Measurements from ENCODE around the gene RINT1.

RINT1 gene

GRCh38 chr7:105531792-105532671 lies at the start of gene RINT1:
TSS of gene RINT1 (plus strand) at chr7:105532201. CDS start at chr7:105532316, 115 bp downstream.
- Histone ChIP-seq H3K4me1 (ENCODE audit: control insufficient read depth, insufficient read depth, low read length) (peaks cover 16% of the 10 kb centered on the region), H3K4me3 (ENCODE audit: low read length) (peak within 1 kb of the TSS; percentile 99), H3K27me3 (replicated peaks; ENCODE audit: control insufficient read depth, insufficient read depth, low read length) (no peaks in the 10 kb centered on the region), H3K9ac (ENCODE audit: low read length) (peak within 1 kb of the TSS; percentile 100), H3K36me3 (ENCODE audit: control insufficient read depth, insufficient read depth, low read length, severe bottlenecking) (peaks cover 14% of the 10 kb centered on the region), H3K9me3 (ENCODE audit: control insufficient read depth, low read length) (no peaks in the 10 kb centered on the region)
- peak; percentile 97 for DNase-seq (ENCODE audit: low read depth)

GRCh38 chr7:105487579-105488571 lies 44.1 kb upstream of the RINT1 start:
- Histone ChIP-seq H3K9me3 (ENCODE audit: control insufficient read depth, low read length) (no peaks in the 10 kb centered on the region), H3K4me1 (ENCODE audit: control insufficient read depth, insufficient read depth, low read length) (peaks cover 9% of the 10 kb centered on the region), H3K27me3 (replicated peaks; ENCODE audit: control insufficient read depth, insufficient read depth, low read length) (no peaks in the 10 kb centered on the region), H3K4me3 (ENCODE audit: low read length) (no peak overlapping the region), H3K9ac (ENCODE audit: low read length) (peak overlapping the region; percentile 35), H3K36me3 (ENCODE audit: control insufficient read depth, insufficient read depth, low read length, severe bottlenecking) (peaks cover 13% of the 10 kb centered on the region)
- peak; percentile 82 for DNase-seq (ENCODE audit: low read depth)

GRCh38 chr7:105489409-105489808 lies 42.6 kb upstream of the RINT1 start:
- no peaks in the 10 kb centered on the region for H3K27me3 ChIP-seq (replicated peaks; ENCODE audit: control insufficient read depth, insufficient read depth, low read length)
- H3K4me3 ChIP-seq (ENCODE audit: low read length), result no peak overlapping the region
- no peaks in the 10 kb centered on the region for H3K9me3 ChIP-seq (ENCODE audit: control insufficient read depth, low read length)
- no peak for DNase-seq (ENCODE audit: low read depth)
- H3K9ac ChIP-seq (ENCODE audit: low read length), result no peak overlapping the region
- peaks cover 9% of the 10 kb centered on the region for H3K4me1 ChIP-seq (ENCODE audit: control insufficient read depth, insufficient read depth, low read length)
- peaks cover 13% of the 10 kb centered on the region for H3K36me3 ChIP-seq (ENCODE audit: control insufficient read depth, insufficient read depth, low read length, severe bottlenecking)

- H3K27me3 ChIP-seq (replicated peaks; ENCODE audit: control insufficient read depth, insufficient read depth, low read length), result no peaks in the 10 kb centered on the region
Measured at GRCh38 chr7:105493196-105493922, 38.6 kb upstream of the RINT1 start.

GRCh38 chr7:105493923-105494315 lies 38.1 kb upstream of the RINT1 start:
- H3K27me3 ChIP-seq (replicated peaks; ENCODE audit: control insufficient read depth, insufficient read depth, low read length), result no peaks in the 10 kb centered on the region
- H3K9ac ChIP-seq (ENCODE audit: low read length), result no peak overlapping the region
- no peak overlapping the region for H3K4me3 ChIP-seq (ENCODE audit: low read length)
- H3K9me3 ChIP-seq (ENCODE audit: control insufficient read depth, low read length), result no peaks in the 10 kb centered on the region
- H3K36me3 ChIP-seq (ENCODE audit: control insufficient read depth, insufficient read depth, low read length, severe bottlenecking), result peaks cover 8% of the 10 kb centered on the region
- DNase-seq (ENCODE audit: low read depth), result peak; percentile 89
- peaks cover 9% of the 10 kb centered on the region for H3K4me1 ChIP-seq (ENCODE audit: control insufficient read depth, insufficient read depth, low read length)

More at GRCh38 chr7:105493196-105493922, 38.6 kb upstream of the RINT1 start:
- H3K36me3 ChIP-seq (ENCODE audit: control insufficient read depth, insufficient read depth, low read length, severe bottlenecking), result peaks cover 6% of the 10 kb centered on the region
- DNase-seq (ENCODE audit: low read depth), result no peak
- H3K4me3 ChIP-seq (ENCODE audit: low read length), result no peak overlapping the region
- peaks cover 9% of the 10 kb centered on the region for H3K4me1 ChIP-seq (ENCODE audit: control insufficient read depth, insufficient read depth, low read length)
- no peaks in the 10 kb centered on the region for H3K9me3 ChIP-seq (ENCODE audit: control insufficient read depth, low read length)
- H3K9ac ChIP-seq (ENCODE audit: low read length), result no peak overlapping the region

- peaks cover 32% of the 10 kb centered on the region for H3K36me3 ChIP-seq (ENCODE audit: control insufficient read depth, insufficient read depth, low read length, severe bottlenecking)
- H3K27me3 ChIP-seq (replicated peaks; ENCODE audit: control insufficient read depth, insufficient read depth, low read length), result no peaks in the 10 kb centered on the region
- no peak overlapping the region for H3K4me3 ChIP-seq (ENCODE audit: low read length)
- no peak overlapping the region for H3K9ac ChIP-seq (ENCODE audit: low read length)
- no peaks in the 10 kb centered on the region for H3K9me3 ChIP-seq (ENCODE audit: control insufficient read depth, low read length)
- peak; percentile 62 for DNase-seq (ENCODE audit: low read depth)
- peaks cover 9% of the 10 kb centered on the region for H3K4me1 ChIP-seq (ENCODE audit: control insufficient read depth, insufficient read depth, low read length)
Measured at GRCh38 chr7:105496521-105496920, 35.5 kb upstream of the RINT1 start.

- Histone ChIP-seq H3K4me3 (ENCODE audit: low read length) (no peak overlapping the region), H3K9me3 (ENCODE audit: control insufficient read depth, low read length) (no peaks in the 10 kb centered on the region), H3K9ac (ENCODE audit: low read length) (no peak overlapping the region), H3K36me3 (ENCODE audit: control insufficient read depth, insufficient read depth, low read length, severe bottlenecking) (peaks cover 34% of the 10 kb centered on the region), H3K4me1 (ENCODE audit: control insufficient read depth, insufficient read depth, low read length) (peaks cover 9% of the 10 kb centered on the region), H3K27me3 (replicated peaks; ENCODE audit: control insufficient read depth, insufficient read depth, low read length) (no peaks in the 10 kb centered on the region)
- DNase-seq (ENCODE audit: low read depth), result no peak
Measured at GRCh38 chr7:105497016-105497415, 35.0 kb upstream of the RINT1 start.

- Histone ChIP-seq H3K27me3 (replicated peaks; ENCODE audit: control insufficient read depth, insufficient read depth, low read length) (no peaks in the 10 kb centered on the region), H3K9me3 (ENCODE audit: control insufficient read depth, low read length) (no peaks in the 10 kb centered on the region), H3K9ac (ENCODE audit: low read length) (no peak overlapping the region), H3K4me3 (ENCODE audit: low read length) (no peak overlapping the region), H3K4me1 (ENCODE audit: control insufficient read depth, insufficient read depth, low read length) (no peaks in the 10 kb centered on the region), H3K36me3 (ENCODE audit: control insufficient read depth, insufficient read depth, low read length, severe bottlenecking) (peaks cover 46% of the 10 kb centered on the region)
- DNase-seq (ENCODE audit: low read depth), result no peak
Measured at GRCh38 chr7:105502173-105502572, 29.8 kb upstream of the RINT1 start.

- no peak for DNase-seq (ENCODE audit: low read depth)
- H3K36me3 ChIP-seq (ENCODE audit: control insufficient read depth, insufficient read depth, low read length, severe bottlenecking), result peaks cover 9% of the 10 kb centered on the region
- H3K4me1 ChIP-seq (ENCODE audit: control insufficient read depth, insufficient read depth, low read length), result no peaks in the 10 kb centered on the region
Measured at GRCh38 chr7:105512415-105512814, 19.6 kb upstream of the RINT1 start.

GRCh38 chr7:105512926-105513526 lies 19.0 kb upstream of the RINT1 start:
- no peaks in the 10 kb centered on the region for H3K4me1 ChIP-seq (ENCODE audit: control insufficient read depth, insufficient read depth, low read length)
- H3K9ac ChIP-seq (ENCODE audit: low read length), result no peak overlapping the region
- DNase-seq (ENCODE audit: low read depth), result no peak
- no peak overlapping the region for H3K4me3 ChIP-seq (ENCODE audit: low read length)
- no peaks in the 10 kb centered on the region for H3K9me3 ChIP-seq (ENCODE audit: control insufficient read depth, low read length)
- H3K27me3 ChIP-seq (replicated peaks; ENCODE audit: control insufficient read depth, insufficient read depth, low read length), result no peaks in the 10 kb centered on the region
- peaks cover 3% of the 10 kb centered on the region for H3K36me3 ChIP-seq (ENCODE audit: control insufficient read depth, insufficient read depth, low read length, severe bottlenecking)

More at GRCh38 chr7:105512415-105512814, 19.6 kb upstream of the RINT1 start:
- no peak overlapping the region for H3K4me3 ChIP-seq (ENCODE audit: low read length)
- no peaks in the 10 kb centered on the region for H3K27me3 ChIP-seq (replicated peaks; ENCODE audit: control insufficient read depth, insufficient read depth, low read length)
- H3K9ac ChIP-seq (ENCODE audit: low read length), result no peak overlapping the region
- H3K9me3 ChIP-seq (ENCODE audit: control insufficient read depth, low read length), result no peaks in the 10 kb centered on the region
